Smooth muscle cell (in vitro differentiated cells): ENCODE results near the gene ATP13A4. TPM values are rescaled to one million over a fixed set of nuclear protein-coding genes. Genes with fewer than 3 reads are reported as not detected.

Experiments
- DNase-seq: peaks from one replicate; lab custom pipeline; 2025; ENCODE audit not compliant: unreplicated experiment; lab: John Stamatoyannopoulos, UW
- H2AFZ ChIP-seq: fragments of 200-600 bp; sonication (generic); 2 replicates; pipeline ENCODE4 v1.6.0; 2016; ENCODE audit warnings: antibody characterized with exemption, low read depth, mild to moderate bottlenecking
- H3F3A ChIP-seq: fragments of 200-600 bp; sonication (generic); 2 replicates; pipeline ENCODE4 v1.6.0; 2017; ENCODE audit warnings: antibody characterized with exemption, low read depth
- H3K27ac ChIP-seq: fragments of 200-600 bp; sonication (generic); 2 replicates; pipeline ENCODE4 v1.5.1; 2016; ENCODE audit warnings: low read depth, mild to moderate bottlenecking
- H3K27me3 ChIP-seq: fragments of 200-600 bp; sonication (generic); 2 replicates; pipeline ENCODE4 v1.6.1; 2016; ENCODE audit warnings: low read depth, mild to moderate bottlenecking
- H3K36me3 ChIP-seq: fragments of 200-600 bp; sonication (generic); 2 replicates; pipeline ENCODE4 v1.5.1; 2016; ENCODE audit warnings: low read depth
- H3K4me1 ChIP-seq: fragments of 200-600 bp; sonication (generic); 2 replicates; pipeline ENCODE4 v1.5.1; 2016; ENCODE audit warnings: low read depth
- H3K4me2 ChIP-seq: fragments of 200-600 bp; sonication (generic); 2 replicates; pipeline ENCODE4 v1.6.0; 2016; ENCODE audit warnings: mild to moderate bottlenecking
- H3K4me3 ChIP-seq: fragments of 200-600 bp; sonication (generic); 2 replicates; pipeline ENCODE4 v1.5.1; 2016; ENCODE audit warnings: mild to moderate bottlenecking
- H3K79me2 ChIP-seq: fragments of 200-600 bp; sonication (generic); 2 replicates; pipeline ENCODE4 v1.6.0; 2016; ENCODE audit warnings: low read depth, mild to moderate bottlenecking
- H3K9ac ChIP-seq: fragments of 200-600 bp; sonication (generic); 2 replicates; pipeline ENCODE4 v1.6.0; 2016; ENCODE audit warnings: low read depth
- H3K9me3 ChIP-seq: fragments of 200-600 bp; sonication (generic); replicated peaks from 2 replicates; pipeline ENCODE4 v1.5.1; 2016; ENCODE audit warnings: low read depth
- H4K20me1 ChIP-seq: fragments of 200-600 bp; sonication (generic); 2 replicates; pipeline ENCODE4 v1.6.0; 2016; ENCODE audit warnings: low read depth
- CTCF ChIP-seq: fragments of 200-600 bp; sonication (generic); IDR thresholded peaks from 2 replicates; pipeline ENCODE4 v1.5.1; 2017; ENCODE audit warnings: borderline replicate concordance, mild to moderate bottlenecking, antibody characterized with exemption; ENCODE audit not compliant: insufficient read depth, poor library complexity, severe bottlenecking
- WGBS: methylation state at CpG from one replicate; pipeline ENCODE4 v1.1.7; 2016; ENCODE audit warnings: low lambda C conversion rate; 5-methylcytosine and 5-hydroxymethylcytosine counted together
- polyA plus RNA-seq: library from polyadenylated mRNA; unstranded; fragments of >200 nt; fragmentation: Nextera tagmentation; extraction: Ambion mirVana; gene quantifications from 2 replicates; pipeline ENCODE4 v1.2.1, GENCODE V29; 2016
- total RNA-seq: library from RNA; depleted of rRNA; stranded (reverse); fragments of >200 nt; gene quantifications from 2 replicates; pipeline ENCODE4 v1.2.3, GENCODE V29; 2014

ATP13A4 gene
- total and polyA plus RNA-seq, 2 experiments from 2014 or later = 0.27 to 0.50 TPM

DNA sequence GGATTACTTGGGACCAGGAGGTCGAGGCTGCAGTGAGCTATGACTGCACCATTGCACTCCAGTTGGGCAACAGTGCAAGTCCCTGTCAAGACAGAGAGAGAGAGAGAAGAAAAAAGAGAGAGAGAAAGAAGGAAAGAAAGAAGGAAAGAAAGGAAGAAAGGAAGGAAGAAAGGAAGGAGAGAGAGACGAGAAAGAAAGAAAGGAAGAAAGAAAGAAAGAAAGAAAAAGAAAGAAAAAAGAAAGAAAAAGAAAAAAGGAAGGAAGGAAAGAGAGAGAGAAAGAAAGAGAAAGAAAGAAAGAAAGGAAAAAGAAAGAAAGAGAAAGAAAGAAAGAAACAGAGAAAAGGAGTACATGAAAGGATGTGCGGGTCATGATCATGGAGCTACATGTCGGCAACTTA lies 80.2 kb downstream of the ATP13A4 start:
- WGBS = 88% methylated on average over 4 of the region's 4 CpGs
- Histone ChIP-seq H4K20me1 (no peaks in the 10 kb centered on the region), H3K9me3 (no peaks in the 10 kb centered on the region), H3K9ac (no peak overlapping the region), H3F3A (no peaks in the 10 kb centered on the region), H3K4me2 (no peak overlapping the region), H3K27me3 (no peaks in the 10 kb centered on the region), H3K79me2 (no peaks in the 10 kb centered on the region), H3K4me1 (no peaks in the 10 kb centered on the region), H3K36me3 (no peaks in the 10 kb centered on the region), H2AFZ (no peak overlapping the region), H3K4me3 (no peak overlapping the region), H3K27ac (no peak overlapping the region)
- no peak for TF ChIP-seq CTCF
- DNase-seq = no peak

DNA sequence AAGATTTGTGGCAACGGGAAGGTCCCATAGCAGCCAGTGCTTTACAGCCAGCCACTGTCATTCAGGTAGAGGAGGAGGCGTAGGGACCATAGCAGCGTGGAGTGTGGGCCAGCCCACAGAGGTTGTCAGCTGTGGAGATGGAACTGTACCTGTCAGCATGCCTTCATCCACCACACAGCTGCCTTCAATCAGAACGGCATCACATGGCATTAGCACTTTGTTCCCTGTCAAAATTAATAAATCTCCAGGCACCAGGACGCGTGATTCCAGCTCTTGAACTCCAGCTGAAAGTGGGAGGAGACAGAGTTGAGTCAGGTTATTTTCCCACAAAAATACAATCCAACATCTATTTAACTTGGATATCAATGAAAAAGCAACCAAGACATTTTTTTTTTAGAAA lies 84.0 kb downstream of the ATP13A4 start:
- Histone ChIP-seq H2AFZ (no peak overlapping the region), H3K9ac (no peak overlapping the region), H3K27ac (no peak overlapping the region), H3K27me3 (no peaks in the 10 kb centered on the region), H3K79me2 (no peaks in the 10 kb centered on the region), H3K4me2 (no peak overlapping the region), H4K20me1 (no peaks in the 10 kb centered on the region), H3K4me1 (no peaks in the 10 kb centered on the region), H3K9me3 (no peaks in the 10 kb centered on the region), H3K36me3 (no peaks in the 10 kb centered on the region), H3F3A (no peaks in the 10 kb centered on the region), H3K4me3 (no peak overlapping the region)
- no peak for TF ChIP-seq CTCF
- 82% methylated on average over 6 of the region's 6 CpGs for WGBS
- DNase-seq = no peak

DNA sequence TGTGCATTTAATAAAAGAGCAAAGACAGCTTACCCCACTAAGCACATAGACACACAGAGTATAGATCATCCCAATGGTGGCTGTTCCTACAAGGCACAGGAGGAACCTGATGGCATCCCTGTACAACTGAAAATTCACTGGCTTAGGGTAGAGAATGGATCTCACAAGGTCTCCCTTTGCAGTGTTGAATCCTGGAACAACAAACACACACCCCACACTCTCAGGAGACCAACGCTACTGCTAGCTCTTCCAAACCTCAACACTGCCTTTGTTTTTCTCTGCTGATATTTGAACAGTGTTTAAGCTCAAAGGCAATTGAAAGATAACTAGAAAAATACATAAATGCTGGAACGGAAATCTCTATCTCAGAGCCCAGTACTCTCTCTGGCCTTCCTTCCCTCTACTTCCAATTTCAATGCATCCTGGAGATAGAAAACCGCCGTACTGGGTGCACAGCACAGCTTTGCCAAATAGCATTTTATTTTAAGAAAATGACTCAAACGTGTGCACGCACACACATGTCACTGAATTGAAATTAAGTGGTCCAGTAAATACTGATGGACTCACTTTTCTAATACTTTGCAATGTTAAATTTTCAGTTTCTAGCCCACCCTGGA lies 88.6 kb downstream of the ATP13A4 start:
- no peaks in the 10 kb centered on the region for H3K27me3 ChIP-seq

More for the DNA sequence above, 88.6 kb downstream of the ATP13A4 start:
- H3K4me2 ChIP-seq = no peak overlapping the region
- no peak for TF ChIP-seq CTCF
- no peaks in the 10 kb centered on the region for H3K9me3 ChIP-seq
- no peak for DNase-seq
- H3K36me3 ChIP-seq = no peaks in the 10 kb centered on the region
- H2AFZ ChIP-seq = no peak overlapping the region
- H3K9ac ChIP-seq = no peak overlapping the region
- no peaks in the 10 kb centered on the region for H3F3A ChIP-seq
- no peak overlapping the region for H3K27ac ChIP-seq
- no peaks in the 10 kb centered on the region for H3K79me2 ChIP-seq
- 89% methylated on average over 6 of the region's 6 CpGs for WGBS
- H3K4me1 ChIP-seq = no peaks in the 10 kb centered on the region
- no peaks in the 10 kb centered on the region for H4K20me1 ChIP-seq
- H3K4me3 ChIP-seq = no peak overlapping the region
